GM18873 (cell line): Measurements from ENCODE around the gene GATA3.

Source experiments
- ATAC-seq: cut with Tn5 transposase; IDR thresholded peaks from one replicate; pipeline ENCODE4 v1.9.1; 2021; ENCODE audit warnings: mild to moderate bottlenecking, moderate library complexity, moderate number of reproducible peaks; ENCODE audit not compliant: unreplicated experiment, low FRiP score

GATA3 gene

DNA sequence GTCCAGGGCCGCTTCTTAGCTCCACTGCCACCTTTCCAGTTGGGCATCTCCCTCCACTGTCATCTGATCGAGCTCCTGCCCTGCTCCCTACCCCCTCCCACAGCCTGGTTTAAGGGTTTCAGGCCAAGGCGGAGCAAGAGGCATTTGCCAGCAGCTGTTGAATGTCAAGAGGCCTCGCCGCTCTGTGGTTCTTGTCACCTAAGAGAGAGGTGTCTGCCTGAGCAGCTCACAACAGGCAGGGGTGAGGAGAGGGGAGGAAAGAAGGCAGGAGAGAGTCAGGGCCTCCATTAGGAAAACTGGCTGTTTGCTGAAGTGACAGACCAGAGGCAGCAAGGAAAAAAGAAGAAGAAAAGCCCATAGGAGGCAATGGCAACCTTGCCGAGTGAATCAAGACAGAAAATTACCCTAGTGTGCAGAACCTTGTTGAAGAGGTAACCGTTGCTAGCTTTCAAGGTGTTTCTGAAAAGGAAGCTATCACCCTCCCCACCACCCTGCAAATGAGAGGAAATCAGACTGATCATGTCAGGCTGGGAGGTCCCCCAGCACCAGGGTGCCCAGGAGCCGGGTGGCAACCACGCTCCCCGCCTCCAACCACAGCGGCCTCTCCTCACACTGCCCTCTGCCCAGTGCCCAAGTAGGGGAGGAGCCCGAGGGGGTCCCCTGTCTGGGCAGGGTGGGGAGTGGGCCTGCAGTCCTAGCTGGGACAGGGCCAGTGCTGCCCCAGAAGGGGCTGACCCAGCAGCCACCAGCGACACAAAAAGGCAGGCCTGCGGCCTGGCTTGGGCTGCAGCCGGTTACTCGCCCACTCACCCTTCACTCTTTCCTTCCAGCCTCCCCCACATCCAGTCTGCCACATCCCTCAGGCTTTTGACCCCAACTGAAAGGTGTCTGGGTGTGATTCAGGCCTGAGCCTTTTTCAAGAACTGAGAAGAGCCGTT, 7.1 kb downstream of the GATA3 start:
- ATAC-seq, result no peak

DNA sequence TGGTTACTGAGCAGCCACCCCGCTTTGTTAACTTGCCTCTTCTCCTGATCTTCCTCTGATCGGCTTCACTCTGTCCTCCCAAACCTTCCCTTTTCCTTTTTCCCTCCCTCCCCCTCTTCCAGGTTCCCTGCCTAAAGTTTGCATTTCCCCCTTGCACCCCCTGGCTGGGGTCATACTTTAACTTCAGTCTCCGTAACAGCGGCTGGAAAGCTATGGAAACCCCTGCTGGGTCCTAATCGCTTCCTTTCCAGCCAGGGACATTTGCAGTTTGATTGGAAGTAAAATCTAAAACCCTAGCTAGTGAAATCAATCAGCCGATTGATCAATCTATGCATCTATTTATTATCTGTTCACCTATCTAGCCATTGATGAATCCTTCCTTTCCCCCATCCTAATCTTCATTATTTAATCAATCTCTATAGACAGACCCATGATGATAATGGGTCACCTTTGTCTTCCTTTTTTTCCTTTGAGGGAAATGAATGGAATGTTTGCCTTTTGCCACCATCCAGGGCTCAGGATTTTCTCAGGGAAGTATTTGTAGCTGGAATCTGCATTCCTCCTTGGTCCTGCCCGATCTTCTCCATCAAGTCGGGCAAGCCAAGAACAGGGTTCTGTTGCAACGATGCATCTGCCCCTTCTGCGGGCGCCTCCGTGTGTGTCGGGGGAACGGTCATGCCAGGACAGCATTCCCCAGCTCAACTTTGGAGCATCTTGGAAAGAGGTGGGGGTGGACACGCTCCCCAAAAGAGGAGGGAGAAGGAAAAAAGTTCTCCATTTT, 8.8 kb downstream of the GATA3 start:
- ATAC-seq, result no peak

DNA sequence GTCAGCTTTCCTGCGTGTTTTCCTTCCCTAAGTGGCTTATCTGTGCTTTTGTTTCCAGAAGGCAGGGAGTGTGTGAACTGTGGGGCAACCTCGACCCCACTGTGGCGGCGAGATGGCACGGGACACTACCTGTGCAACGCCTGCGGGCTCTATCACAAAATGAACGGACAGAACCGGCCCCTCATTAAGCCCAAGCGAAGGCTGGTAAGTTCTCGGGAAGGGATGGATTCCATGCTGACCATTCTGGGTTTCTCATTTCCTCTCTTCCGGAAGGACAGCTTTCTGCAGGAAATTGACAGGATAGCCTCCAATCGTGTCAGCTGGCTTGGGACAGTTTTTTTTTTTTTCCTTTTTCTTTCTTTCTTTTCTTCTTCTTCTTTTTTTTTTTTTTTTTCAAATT, 9.4 kb downstream of the GATA3 start:
- no peak for ATAC-seq

DNA sequence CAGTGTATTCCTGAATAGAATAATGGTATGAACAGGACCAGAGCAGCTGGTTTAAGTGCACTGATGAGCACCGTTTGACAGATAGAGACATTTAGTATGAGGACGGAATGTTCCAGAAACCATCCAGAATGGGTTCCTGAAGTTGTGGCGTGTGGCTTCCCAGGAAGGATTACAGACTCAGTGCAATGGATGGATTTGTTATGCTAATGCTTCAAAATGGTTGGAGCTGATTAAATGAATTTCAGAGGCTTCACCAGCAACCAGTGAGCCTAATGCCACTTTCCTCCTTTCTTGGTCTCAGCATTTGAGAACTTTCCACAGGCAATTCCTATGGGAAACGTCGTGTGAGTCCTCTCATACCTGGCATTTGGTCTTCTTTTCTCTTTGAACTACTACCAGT, 9.9 kb downstream of the GATA3 start:
- no peak for ATAC-seq

DNA sequence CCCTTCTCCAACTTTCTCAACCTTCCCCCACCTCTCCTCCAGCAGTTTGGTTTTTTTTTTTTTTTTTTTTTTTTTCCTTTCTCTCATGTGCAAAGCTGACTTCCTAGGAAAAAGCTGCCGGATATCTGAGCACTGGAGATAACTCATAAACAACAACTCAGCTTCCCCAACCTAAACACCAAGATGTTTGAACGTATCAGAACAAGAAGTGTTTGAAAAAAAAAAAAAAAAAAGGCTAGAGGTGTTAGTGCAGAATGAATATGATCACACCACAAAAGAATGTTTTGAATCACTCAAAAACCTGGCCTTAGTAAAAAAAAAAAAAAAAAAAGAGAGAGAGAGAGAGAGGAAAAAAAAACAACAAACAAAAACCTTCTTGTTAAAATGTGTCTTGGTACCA, 11.2 kb downstream of the GATA3 start:
- no peak for ATAC-seq

DNA sequence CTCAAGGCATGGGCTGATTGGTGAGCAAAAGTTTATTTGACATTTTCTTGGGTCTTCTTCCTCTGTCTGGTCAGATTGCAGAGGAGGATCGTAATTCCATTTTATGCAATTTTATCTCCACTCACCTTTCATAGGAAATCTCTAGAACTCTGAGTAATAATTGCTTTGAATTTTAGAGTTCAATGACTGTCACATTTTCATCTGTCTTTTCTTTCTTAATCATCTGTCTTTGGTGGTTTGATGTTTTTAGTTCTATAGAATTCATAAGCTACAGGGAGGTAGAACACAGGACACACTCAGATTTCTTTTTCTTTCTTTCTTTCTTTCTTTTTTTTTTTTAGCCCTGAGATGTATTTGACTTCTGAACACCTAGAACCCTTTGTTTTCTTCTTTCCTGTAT, 11.6 kb downstream of the GATA3 start:
- ATAC-seq, result no peak

DNA sequence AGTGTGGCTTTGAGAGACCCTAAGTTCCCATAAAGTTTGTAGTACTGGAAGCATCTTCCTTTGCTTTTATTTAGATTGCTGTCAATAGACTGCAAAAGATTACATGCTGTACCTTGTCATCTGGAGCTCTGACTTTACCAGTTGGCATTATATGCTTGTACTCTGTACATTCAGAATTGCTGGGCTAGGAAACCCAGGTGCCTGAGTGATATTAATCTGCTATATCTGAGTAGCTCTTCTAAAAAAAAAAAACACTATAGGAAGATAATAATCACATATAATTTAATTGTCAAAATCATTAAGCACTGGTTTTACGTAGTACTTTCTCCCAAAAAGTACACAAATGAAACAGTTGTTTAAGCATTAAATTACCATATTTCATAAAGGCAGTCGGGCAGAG, 12.3 kb downstream of the GATA3 start:
- no peak for ATAC-seq

DNA sequence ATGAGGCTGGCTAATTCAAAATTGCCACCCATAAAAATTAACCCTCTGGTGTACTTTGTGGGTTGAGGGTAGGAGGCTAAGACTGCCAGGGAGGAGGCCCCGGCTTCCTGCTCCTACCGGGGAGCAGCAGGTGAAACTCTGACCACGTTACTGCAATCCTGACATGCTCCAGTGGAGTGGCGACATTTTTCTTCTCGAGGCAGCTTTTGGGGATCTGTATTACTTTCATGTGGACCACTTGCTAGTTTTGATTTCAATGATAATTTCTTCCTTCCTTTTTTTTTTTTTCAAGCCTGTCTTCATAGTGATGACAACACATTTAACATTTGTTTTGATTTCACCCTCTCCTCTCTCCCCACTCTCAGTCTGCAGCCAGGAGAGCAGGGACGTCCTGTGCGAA, 14.6 kb downstream of the GATA3 start:
- no peak for ATAC-seq

DNA sequence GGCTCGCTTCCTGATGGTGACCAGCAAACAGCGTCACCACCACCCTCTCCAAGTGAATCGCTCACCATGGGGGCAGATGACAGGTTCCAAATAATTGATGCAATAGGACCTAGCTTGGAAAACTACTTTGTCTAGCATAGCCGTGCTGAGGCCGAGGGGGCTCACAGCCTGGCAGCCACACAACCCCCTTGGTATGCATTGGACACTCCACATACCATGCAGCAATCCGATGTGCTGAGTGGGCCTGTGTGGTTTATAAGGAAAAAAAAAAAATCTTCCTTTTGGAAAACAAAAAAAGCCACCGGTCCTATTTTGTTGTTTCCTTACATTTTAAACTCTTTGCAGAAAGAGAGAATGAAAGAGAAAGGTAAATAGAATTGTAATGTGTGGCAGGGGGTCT, 15.1 kb downstream of the GATA3 start:
- no peak for ATAC-seq

DNA sequence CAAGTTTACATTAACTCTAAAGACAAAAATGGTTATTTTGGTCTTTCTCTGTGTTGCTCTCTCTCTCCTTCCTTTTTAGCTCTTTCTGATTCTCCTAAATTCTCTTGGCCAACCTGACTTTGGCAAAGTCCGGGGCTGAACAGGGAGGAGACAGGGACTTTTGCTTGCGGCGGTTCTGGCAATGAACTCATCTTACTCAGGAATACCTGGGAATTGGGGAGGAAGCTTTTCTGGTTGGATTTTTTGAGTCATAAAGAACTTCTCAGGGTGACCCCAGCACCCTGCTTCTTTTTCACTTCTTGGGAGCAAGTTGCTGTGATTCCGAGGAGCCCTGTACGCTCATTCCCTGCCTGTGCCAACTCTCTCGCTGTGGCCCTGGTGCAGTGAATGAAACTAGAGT, 16.0 kb downstream of the GATA3 start:
- no peak for ATAC-seq

DNA sequence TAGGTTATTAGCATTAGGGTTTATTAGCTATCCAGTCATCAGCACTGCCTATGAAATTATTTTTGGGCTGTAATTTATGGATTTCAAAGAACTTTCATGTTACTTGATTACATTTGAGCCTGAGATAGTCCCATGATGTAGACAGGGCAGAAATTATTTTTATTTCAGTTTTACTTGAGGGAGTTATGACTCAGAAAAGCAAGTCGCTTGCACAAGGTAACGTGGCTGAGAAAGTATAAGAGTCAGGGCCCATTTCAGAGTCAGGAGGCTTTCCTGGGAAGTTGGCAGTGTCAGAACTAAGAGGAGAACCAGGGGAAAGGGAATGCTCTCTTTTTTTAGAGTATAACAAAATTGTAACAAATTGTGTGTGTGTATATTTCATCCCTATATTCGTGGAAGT, 16.5 kb downstream of the GATA3 start:
- no peak for ATAC-seq

DNA sequence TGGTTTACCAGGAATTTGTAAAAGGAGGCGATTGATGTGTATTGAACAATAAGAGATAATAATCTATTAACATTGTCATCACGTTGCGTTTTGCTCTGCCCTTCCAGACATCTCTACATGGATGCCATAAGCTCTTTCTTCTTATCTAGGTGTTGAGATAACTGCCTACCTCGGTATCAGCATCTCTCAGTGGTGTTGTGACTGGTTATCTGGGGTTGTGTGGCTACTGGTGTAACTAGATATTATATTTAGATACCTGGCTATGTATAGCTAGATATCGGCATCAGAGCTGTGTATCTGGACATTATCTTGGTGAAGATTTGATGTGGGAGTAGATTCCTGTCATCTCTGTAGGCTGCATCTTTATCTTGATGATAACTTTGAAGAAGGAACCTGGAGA, 17.2 kb downstream of the GATA3 start:
- ATAC-seq, result no peak

DNA sequence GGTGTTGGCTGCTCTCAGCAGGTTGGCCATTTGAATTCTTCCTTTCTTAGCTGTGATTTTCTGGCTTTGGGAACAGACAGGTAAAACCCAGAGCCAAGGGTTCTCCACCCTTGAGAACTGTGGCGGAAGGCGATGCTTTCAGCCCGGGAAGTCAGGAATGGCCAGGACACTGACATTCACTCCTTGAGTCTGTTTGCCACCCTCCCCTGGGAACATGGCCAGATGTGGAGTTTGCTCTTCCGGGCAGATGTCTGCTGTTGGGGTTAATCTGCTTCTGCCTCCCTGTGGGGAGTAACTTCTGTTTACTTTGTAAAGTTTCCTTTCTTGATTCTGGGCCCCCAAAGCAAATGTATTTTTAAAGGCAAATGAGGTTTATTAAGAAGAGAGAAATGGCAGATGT, 17.7 kb downstream of the GATA3 start:
- ATAC-seq, result no peak

DNA sequence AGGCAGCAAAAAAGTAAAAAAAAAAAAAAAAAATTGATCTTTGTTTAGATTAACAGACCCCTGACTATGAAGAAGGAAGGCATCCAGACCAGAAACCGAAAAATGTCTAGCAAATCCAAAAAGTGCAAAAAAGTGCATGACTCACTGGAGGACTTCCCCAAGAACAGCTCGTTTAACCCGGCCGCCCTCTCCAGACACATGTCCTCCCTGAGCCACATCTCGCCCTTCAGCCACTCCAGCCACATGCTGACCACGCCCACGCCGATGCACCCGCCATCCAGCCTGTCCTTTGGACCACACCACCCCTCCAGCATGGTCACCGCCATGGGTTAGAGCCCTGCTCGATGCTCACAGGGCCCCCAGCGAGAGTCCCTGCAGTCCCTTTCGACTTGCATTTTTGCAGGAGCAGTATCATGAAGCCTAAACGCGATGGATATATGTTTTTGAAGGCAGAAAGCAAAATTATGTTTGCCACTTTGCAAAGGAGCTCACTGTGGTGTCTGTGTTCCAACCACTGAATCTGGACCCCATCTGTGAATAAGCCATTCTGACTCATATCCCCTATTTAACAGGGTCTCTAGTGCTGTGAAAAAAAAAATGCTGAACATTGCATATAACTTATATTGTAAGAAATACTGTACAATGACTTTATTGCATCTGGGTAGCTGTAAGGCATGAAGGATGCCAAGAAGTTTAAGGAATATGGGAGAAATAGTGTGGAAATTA, 19.4 kb downstream of the GATA3 start:
- no peak for ATAC-seq

DNA sequence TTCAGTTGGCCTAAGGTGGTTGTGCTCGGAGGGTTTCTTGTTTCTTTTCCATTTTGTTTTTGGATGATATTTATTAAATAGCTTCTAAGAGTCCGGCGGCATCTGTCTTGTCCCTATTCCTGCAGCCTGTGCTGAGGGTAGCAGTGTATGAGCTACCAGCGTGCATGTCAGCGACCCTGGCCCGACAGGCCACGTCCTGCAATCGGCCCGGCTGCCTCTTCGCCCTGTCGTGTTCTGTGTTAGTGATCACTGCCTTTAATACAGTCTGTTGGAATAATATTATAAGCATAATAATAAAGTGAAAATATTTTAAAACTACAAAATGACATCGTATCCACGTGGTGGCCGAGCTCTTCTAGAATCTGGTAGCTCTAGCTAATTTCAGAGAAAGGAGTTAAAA, 20.4 kb downstream of the GATA3 start:
- ATAC-seq, result no peak

DNA sequence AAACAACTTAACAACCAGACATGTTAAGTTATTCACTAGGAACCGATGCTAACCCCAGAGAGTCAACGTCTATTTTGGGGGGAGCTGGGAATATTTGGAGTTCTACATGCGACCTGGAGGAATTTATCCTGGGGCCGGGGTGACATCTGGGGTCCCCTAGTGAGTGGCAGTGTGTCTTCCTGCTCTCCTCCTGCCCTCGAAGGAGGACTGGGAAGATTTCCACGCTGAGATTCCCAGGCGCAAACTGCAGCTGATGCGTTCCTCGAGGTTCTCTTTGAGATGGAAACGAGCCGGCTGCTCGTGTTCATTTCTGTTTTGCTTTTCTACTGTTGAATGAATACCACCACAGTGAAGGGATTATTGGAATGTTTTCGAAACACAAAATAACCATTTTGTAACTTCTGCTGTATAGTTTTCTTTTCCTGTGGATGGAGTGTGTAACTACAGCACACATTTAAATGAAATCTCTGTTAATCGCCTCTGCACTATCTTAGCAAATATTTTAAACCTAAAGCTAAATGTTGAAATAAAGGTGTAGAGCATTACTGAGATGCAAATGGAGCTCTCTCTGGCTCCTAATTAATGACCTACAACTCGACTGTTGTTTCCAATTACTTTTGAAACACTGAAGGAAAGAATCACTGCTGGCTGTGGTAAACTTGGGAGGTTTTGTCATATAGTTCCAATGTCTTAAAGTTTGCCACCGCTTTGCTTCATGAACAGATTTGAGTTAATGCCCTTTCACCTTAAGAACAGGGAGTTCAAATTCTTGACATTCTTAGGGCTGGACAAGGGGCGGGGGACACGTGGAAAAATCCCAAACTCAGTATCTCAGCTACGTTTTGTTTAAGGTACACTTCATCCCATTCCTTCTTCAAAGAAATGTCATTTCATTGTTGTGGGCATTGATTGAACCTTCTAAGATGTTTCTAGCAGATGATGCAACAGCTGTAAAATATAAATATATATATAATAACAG, 21.1 kb downstream of the GATA3 start:
- ATAC-seq, result no peak

DNA sequence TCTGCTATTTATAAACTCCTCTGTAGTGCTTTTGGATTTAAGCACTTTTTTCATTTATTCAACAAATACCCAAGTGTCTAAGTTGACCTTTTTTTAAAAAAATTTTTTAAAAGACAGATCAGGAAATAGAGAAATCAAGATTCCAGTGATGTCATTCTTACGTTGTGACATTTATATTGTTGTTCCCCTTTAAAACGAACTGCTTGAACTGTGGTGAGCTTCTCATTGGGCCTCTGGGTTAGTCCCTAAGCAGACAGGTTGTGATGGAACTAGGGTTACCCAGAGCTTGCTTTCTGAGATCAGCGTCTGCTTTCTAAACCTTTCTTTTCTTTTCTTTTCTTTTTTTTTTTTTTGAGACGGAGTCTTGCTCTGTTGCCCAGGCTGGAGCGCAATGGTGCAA, 22.4 kb downstream of the GATA3 start:
- no peak for ATAC-seq

DNA sequence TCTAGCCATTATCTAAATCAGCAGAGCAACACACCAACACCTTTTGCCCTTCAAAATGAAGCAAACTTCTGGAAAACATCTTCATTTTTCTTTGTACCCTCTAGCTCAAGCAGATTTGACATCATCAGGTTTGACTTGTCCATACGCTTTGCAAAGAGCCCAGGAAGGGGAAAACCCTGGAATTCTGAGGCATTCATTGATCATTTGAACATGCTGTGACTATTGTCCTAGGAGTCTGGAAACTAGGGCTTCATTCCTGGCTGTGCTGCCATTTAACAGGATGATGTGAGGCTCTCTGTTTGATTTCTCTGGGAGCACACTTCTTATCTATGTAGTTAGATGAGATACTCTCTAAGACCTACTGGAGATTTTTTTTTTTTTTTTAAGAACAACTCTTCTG, 23.5 kb downstream of the GATA3 start:
- no peak for ATAC-seq

DNA sequence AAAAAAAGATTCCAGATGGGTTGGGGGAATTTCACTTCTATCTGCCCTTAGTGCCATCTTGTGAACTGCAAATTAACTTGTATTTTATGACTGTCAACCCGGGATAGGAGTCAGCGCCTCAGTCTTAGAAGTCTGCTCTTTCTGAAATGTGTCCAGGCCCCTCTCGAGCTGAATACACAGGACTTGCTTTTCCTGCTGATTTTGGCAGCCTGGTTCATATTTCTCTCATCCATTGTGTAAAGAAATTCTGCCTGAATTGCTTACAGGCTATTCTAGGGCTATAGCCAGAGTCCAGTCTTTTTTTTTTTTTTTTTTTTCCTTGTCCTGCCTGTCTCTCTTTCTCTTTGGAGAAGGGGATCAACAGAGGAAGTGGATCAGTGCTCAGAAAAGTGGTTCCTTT, 24.6 kb downstream of the GATA3 start:
- no peak for ATAC-seq

DNA sequence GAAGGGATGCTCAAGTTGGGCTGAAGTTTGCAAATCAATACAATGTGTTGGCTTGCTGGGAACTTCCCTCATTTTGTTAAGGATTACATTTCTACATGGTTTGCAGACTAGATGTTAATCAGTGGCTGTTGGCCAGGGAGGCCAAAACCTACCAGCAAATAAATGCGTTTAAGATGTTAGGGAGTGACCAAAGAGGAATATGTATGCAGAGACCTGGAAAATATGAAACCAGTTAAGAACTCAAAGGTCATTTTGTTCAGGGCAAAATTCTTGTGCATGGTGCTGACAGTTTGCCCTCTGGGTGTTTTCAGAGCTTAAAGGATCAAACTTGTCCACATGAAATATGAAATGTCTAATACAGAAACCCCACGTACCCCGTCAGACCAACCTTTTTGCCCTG, 30.3 kb downstream of the GATA3 start:
- no peak for ATAC-seq
